CD4-positive, alpha-beta T cell treated with Interleukin-17A for 1 hour (primary cell): ENCODE measurements around the gene LRRN3.
A peak's percentile ranks its signal among the peaks of the same experiment; 100 is the strongest.

Experiments
- DNase-seq: peaks from one replicate; pipeline ENCODE4 v3.0.0-alpha.2; 2020

The LRRN3 gene

GRCh38 chr7:111108000-111108399, 17.1 kb downstream of the LRRN3 start:
- no peak for DNase-seq

- no peak for DNase-seq
These were observed 17.6 kb downstream of the LRRN3 start for GRCh38 chr7:111108496-111108895.

- no peak for DNase-seq
These were observed 21.5 kb downstream of the LRRN3 start for GRCh38 chr7:111112439-111112838.

- DNase-seq: no peak
These were observed 22.5 kb downstream of the LRRN3 start for GRCh38 chr7:111113263-111114017.

- no peak for DNase-seq
These were observed 25.0 kb downstream of the LRRN3 start for GRCh38 chr7:111115966-111116365.

- DNase-seq: no peak
These were observed 36.1 kb downstream of the LRRN3 start for GRCh38 chr7:111126987-111127386.

GRCh38 chr7:111129435-111129834, 38.5 kb downstream of the LRRN3 start:
- no peak for DNase-seq

- DNase-seq: no peak
These were observed 41.9 kb downstream of the LRRN3 start for GRCh38 chr7:111132833-111133232.

- peak; percentile 35 for DNase-seq
These were observed 46.6 kb downstream of the LRRN3 start for GRCh38 chr7:111137296-111138192.

- peak; percentile 65 for DNase-seq
These were observed 47.3 kb downstream of the LRRN3 start for GRCh38 chr7:111138193-111138569.

- DNase-seq: no peak
These were observed 47.7 kb downstream of the LRRN3 start for GRCh38 chr7:111138586-111138985.

- DNase-seq: no peak
These were observed 49.4 kb downstream of the LRRN3 start for GRCh38 chr7:111140091-111140865.

- DNase-seq: no peak
These were observed 54.5 kb downstream of the LRRN3 start for GRCh38 chr7:111145472-111145871.

- DNase-seq: no peak
These were observed 55.2 kb downstream of the LRRN3 start for GRCh38 chr7:111146136-111146535.

GRCh38 chr7:111147708-111148533, 57.0 kb downstream of the LRRN3 start:
- no peak for DNase-seq

GRCh38 chr7:111150709-111151108, 59.8 kb downstream of the LRRN3 start:
- no peak for DNase-seq

GRCh38 chr7:111159426-111159825, 68.5 kb downstream of the LRRN3 start:
- DNase-seq: no peak

- no peak for DNase-seq
These were observed 69.4 kb downstream of the LRRN3 start for GRCh38 chr7:111160297-111160696.

GRCh38 chr7:111162692-111163091, 71.8 kb downstream of the LRRN3 start:
- no peak for DNase-seq

- no peak for DNase-seq
These were observed 73.5 kb downstream of the LRRN3 start for GRCh38 chr7:111164442-111164841.

GRCh38 chr7:111168182-111168581, 77.3 kb downstream of the LRRN3 start:
- DNase-seq: no peak

- DNase-seq: no peak
These were observed 81.8 kb downstream of the LRRN3 start for GRCh38 chr7:111172564-111173257.
